K562 (cell line): Measurements from ENCODE around the gene SLC30A10. TPM values are rescaled to one million over a fixed set of nuclear protein-coding genes. Genes with fewer than 3 reads are reported as not detected.
A peak's percentile ranks its signal among the peaks of the same experiment; 100 is the strongest.

Experiments used
- BCOR ChIP-seq: fragments of 450-650 bp; IDR thresholded peaks from 2 replicates; pipeline ENCODE4 v1.6.1; 2016
- CCNT2 ChIP-seq: IDR thresholded peaks from 2 replicates; pipeline ENCODE4 v1.6.1; 2011; ENCODE audit warnings: borderline replicate concordance, low read depth, mild to moderate bottlenecking, moderate library complexity, mixed read lengths, low read length; ENCODE audit not compliant: insufficient read length; ENCODE audit errors: extremely low read depth
- GATAD2B ChIP-seq: fragments of 450-650 bp; IDR thresholded peaks from 2 replicates; pipeline ENCODE4 v1.6.1; 2017; ENCODE audit warnings: mild to moderate bottlenecking, borderline replicate concordance
- MECOM ChIP-seq: fragments of 250-450 bp; sonication (Bioruptor Pico); IDR thresholded peaks from 2 replicates; pipeline ENCODE4 v1.8.0; 2022; ENCODE audit warnings: inconsistent platforms
- NFIC ChIP-seq: fragments of 450-650 bp; IDR thresholded peaks from 2 replicates; pipeline ENCODE4 v1.6.1; 2017; ENCODE audit warnings: mild to moderate bottlenecking, inconsistent platforms
- NONO ChIP-seq, 2 experiments: fragments of 200-400 bp in 1 of 2; fragments of 450-650 bp in 1 of 2; formaldehyde crosslinking in 1 of 2; IDR thresholded peaks; 2 replicates each; pipeline ENCODE4 v1.6.1; 2017; ENCODE audit warnings: low read depth in 2 of 2, mild to moderate bottlenecking in 2 of 2, moderate library complexity in 2 of 2, low read length in 1 of 2
- PHF8 ChIP-seq: fragments of 200-600 bp; sonication (generic); IDR thresholded peaks from 2 replicates; pipeline ENCODE4 v1.6.1; 2012; ENCODE audit warnings: mixed run types, mild to moderate bottlenecking, inconsistent platforms, low read length, moderate library complexity, borderline replicate concordance
- PKNOX1 ChIP-seq: fragments of 450-650 bp; IDR thresholded peaks from 2 replicates; pipeline ENCODE4 v1.6.1; 2016
- SAFB ChIP-seq: fragments of 200-400 bp; formaldehyde crosslinking; IDR thresholded peaks from 2 replicates; pipeline ENCODE4 v1.6.1; 2017; ENCODE audit warnings: low read depth, low read length, borderline replicate concordance
- SMAD1 ChIP-seq: fragments of 150-350 bp; IDR thresholded peaks from 2 replicates; pipeline ENCODE4 v1.6.1; 2014; ENCODE audit warnings: low read length, low read depth; ENCODE audit not compliant: partially characterized antibody
- SMARCE1 ChIP-seq: fragments of 450-650 bp; IDR thresholded peaks from 2 replicates; pipeline ENCODE4 v1.7.1; 2016; ENCODE audit warnings: mild to moderate bottlenecking
- TARDBP ChIP-seq: fragments of 450-650 bp; IDR thresholded peaks from 2 replicates; pipeline ENCODE4 v1.6.1; 2016
- TRIM28 ChIP-seq: fragments of 450-650 bp; IDR thresholded peaks from 2 replicates; pipeline ENCODE4 v1.6.1; 2017
- ZBTB33 ChIP-seq: sonication (generic); formaldehyde crosslinking; IDR thresholded peaks from 2 replicates; pipeline ENCODE4 v1.8.1; 2023; ENCODE audit warnings: mild to moderate bottlenecking, missing genetic modification reagents
- ZNF398 ChIP-seq: fragments of 250-450 bp; sonication (Bioruptor Pico); IDR thresholded peaks from 2 replicates; pipeline ENCODE4 v1.8.0; 2021; ENCODE audit warnings: moderate library complexity, mild to moderate bottlenecking, inconsistent platforms
- polyA plus RNA-seq, 8 experiments: library from polyadenylated mRNA; depleted of rRNA in 4 of 8; stranded (reverse) in 5 of 8; unstranded in 3 of 8; fragments of >200 nt; fragmentation: Nextera tagmentation in 2 of 8; fragmentation: Illumina TruSeq in 1 of 8; extraction: Ambion mirVana in 2 of 8; extraction: Trizol in 1 of 8; gene quantifications; 2 replicates each; pipeline versions ENCODE4 v1.2.1 to v1.2.3, GENCODE V29; 2011 to 2014; ENCODE audit warnings: inconsistent platforms in 1 of 8, missing spikeins in 1 of 8
- total RNA-seq, 7 experiments: library from RNA; depleted of rRNA in 6 of 7; stranded (reverse); fragments of >200 nt in 6 of 7; fragmentation: Illumina TruSeq in 2 of 7; extraction: Trizol in 2 of 7; gene quantifications; 2 replicates each; pipeline versions ENCODE4 v1.2.1 to v1.2.3, GENCODE V29; 2011 to 2021; ENCODE audit warnings: low replicate concordance in 1 of 7

Gene SLC30A10
- total and polyA plus RNA-seq, 9 of the 15 experiments (the other 6 are each of a cell fraction or from before 2014, with no cell fraction given), result 2.6 to 11.3 (median 7.1) TPM

- TF ChIP-seq ZBTB33 (CRISPR knock-in tag), result 0 out of 2 replicates have a peak, but pooled peaks have one; percentile 11
- TF ChIP-seq ZNF398 (CRISPR knock-in tag), result no peak
- TF ChIP-seq SMARCE1, result peak; percentile 13; the same call in 1 of the 2 replicates
- no peak for TF ChIP-seq PKNOX1
- no peak for TF ChIP-seq MECOM (CRISPR knock-in tag)
- 0 out of 2 replicates have a peak, but pooled peaks have one; percentile 31 for TF ChIP-seq TARDBP
- peak; percentile 32 for TF ChIP-seq SMAD1
- TF ChIP-seq CCNT2, result peak; percentile 47
- no peak for TF ChIP-seq TRIM28
- TF ChIP-seq GATAD2B, result 0 out of 2 replicates have a peak, but pooled peaks have one; percentile 9
- TF ChIP-seq SAFB, result 0 out of 2 replicates have a peak, but pooled peaks have one; percentile 60
- TF ChIP-seq NFIC, result peak; percentile 98
- peak in 1 of 2 experiments; percentile 3; a peak in 1 of 4 replicates for TF ChIP-seq NONO (IDR thresholded peaks at IDR 0.05; ENCODE audit: low read depth in 2 of 2, low read length in 1 of 2)
- peak; percentile 49; the same call in 1 of the 2 replicates for TF ChIP-seq PHF8
- TF ChIP-seq BCOR, result 0 out of 2 replicates have a peak, but pooled peaks have one; percentile 22
Observed at GRCh38 chr1:219927956-219928790, at the start of gene SLC30A10 (continued).
